Natural killer cell (primary cell): ENCODE data around the gene PLXNC1. TPM values are rescaled to one million over a fixed set of nuclear protein-coding genes. Genes with fewer than 3 reads are reported as not detected.

Experiments used
- ATAC-seq, 3 donors: fragments of 150-1000 bp in 2 of 3; fragments of 200-7000 bp in 1 of 3; cut with Tn5 transposase; 1 replicate in 1 of 3; 2 replicates in 2 of 3; pipeline ENCODE4 v1.10.0; 2021; ENCODE audit warnings: mild to moderate bottlenecking in 2 of 3, moderate library complexity in 2 of 3
- DNase-seq, 2 donors: peaks; one replicate each; pipeline versions ENCODE4 v3.0.0 to v3.0.0-alpha.2; 2013 to 2021; ENCODE audit warnings: mixed read lengths in 1 of 2
- H3K27ac ChIP-seq: one replicate; pipeline ENCODE4 v1.5.1; 2013; ENCODE audit warnings: mild to moderate bottlenecking, low read length
- H3K27me3 ChIP-seq: one replicate; pipeline ENCODE4 v1.6.1; 2013; ENCODE audit warnings: low read length; ENCODE audit not compliant: control insufficient read depth, insufficient read depth
- H3K36me3 ChIP-seq: one replicate; pipeline ENCODE4 v1.6.1; 2013; ENCODE audit warnings: low read length; ENCODE audit not compliant: control insufficient read depth, insufficient read depth
- H3K4me1 ChIP-seq: one replicate; pipeline ENCODE4 v1.6.1; 2013; ENCODE audit warnings: low read length; ENCODE audit not compliant: control insufficient read depth, insufficient read depth
- H3K4me3 ChIP-seq: one replicate; pipeline ENCODE4 v1.5.1; 2013; ENCODE audit warnings: low read length
- H3K9me3 ChIP-seq: one replicate; pipeline ENCODE4 v1.6.1; 2013; ENCODE audit warnings: low read length; ENCODE audit not compliant: control insufficient read depth, insufficient read depth
- H3K27ac Mint-ChIP-seq, 2 donors: one replicate each; pipeline ENCODE4 v1.8.0; 2022; ENCODE audit warnings: mild to moderate bottlenecking in 2 of 2, mixed read lengths in 2 of 2, moderate library complexity in 1 of 2
- H3K27me3 Mint-ChIP-seq, 2 donors: one replicate each; pipeline ENCODE4 v1.8.0; 2022; ENCODE audit warnings: low read depth in 2 of 2, mixed read lengths in 2 of 2
- H3K36me3 Mint-ChIP-seq: one replicate; pipeline ENCODE4 v1.8.0; 2022; ENCODE audit warnings: mixed read lengths
- H3K4me1 Mint-ChIP-seq, 2 donors: one replicate each; pipeline ENCODE4 v1.8.0; 2022; ENCODE audit warnings: mixed read lengths in 2 of 2
- H3K4me3 Mint-ChIP-seq: one replicate; pipeline ENCODE4 v1.8.0; 2022; ENCODE audit warnings: mild to moderate bottlenecking, moderate library complexity, mixed read lengths
- H3K9me3 Mint-ChIP-seq, 2 donors: one replicate each; pipeline ENCODE4 v1.8.0; 2022; ENCODE audit warnings: mixed read lengths in 2 of 2
- WGBS: methylation state at CpG from one replicate; pipeline ENCODE4 v1.1.7; 2013; ENCODE audit warnings: missing lambda C conversion rate; ENCODE audit not compliant: insufficient coverage; 5-methylcytosine and 5-hydroxymethylcytosine counted together
- intact Hi-C: fragments of 100-400 bp; cut with micrococcal nuclease; formaldehyde crosslinking; loops from one replicate; pipeline ENCODE4 v1.14.2; 2022
- total RNA-seq, 4 donors: library from RNA; stranded (reverse); fragments of 120-200 nt in 1 of 4; gene quantifications; one replicate each; pipeline versions ENCODE4 v1.2.3 to v1.2.4, GENCODE V29; 2013 to 2022
- TF ChIP-seq, protein P1 (sequence below): fragments of 200-600 bp; IDR thresholded peaks from one replicate; pipeline ENCODE4 v1.8.0; 2022; ENCODE audit warnings: antibody characterized with exemption

PLXNC1 gene
- total RNA-seq, 3 donors from 2014 or later (not counting 1 experiment from before 2014, with no cell fraction given) = 22.0 to 30.7 (median 26.5) TPM

GRCh38 chr12:94203181-94203546 lies 54.8 kb downstream of the PLXNC1 start:
- Mint-ChIP-seq H3K36me3 (no peaks in the 10 kb centered on the region), H3K9me3 (peaks cover 0 to 2% of the 10 kb centered on the region in 2 donors), H3K27me3 (no peaks in the 10 kb centered on the region), H3K27ac (peak overlapping the region in 1 of 2 donors; percentile 98), H3K4me1 (peaks cover 52 to 66% of the 10 kb centered on the region in 2 donors), H3K4me3 (no peak overlapping the region)
- H3K9me3 ChIP-seq = no peaks in the 10 kb centered on the region
- H3K4me3 ChIP-seq = no peak overlapping the region
- whole genome bisulfite sequencing = 54% methylated on average over 2 of the region's 2 CpGs
- TF ChIP-seq, protein P1, sequence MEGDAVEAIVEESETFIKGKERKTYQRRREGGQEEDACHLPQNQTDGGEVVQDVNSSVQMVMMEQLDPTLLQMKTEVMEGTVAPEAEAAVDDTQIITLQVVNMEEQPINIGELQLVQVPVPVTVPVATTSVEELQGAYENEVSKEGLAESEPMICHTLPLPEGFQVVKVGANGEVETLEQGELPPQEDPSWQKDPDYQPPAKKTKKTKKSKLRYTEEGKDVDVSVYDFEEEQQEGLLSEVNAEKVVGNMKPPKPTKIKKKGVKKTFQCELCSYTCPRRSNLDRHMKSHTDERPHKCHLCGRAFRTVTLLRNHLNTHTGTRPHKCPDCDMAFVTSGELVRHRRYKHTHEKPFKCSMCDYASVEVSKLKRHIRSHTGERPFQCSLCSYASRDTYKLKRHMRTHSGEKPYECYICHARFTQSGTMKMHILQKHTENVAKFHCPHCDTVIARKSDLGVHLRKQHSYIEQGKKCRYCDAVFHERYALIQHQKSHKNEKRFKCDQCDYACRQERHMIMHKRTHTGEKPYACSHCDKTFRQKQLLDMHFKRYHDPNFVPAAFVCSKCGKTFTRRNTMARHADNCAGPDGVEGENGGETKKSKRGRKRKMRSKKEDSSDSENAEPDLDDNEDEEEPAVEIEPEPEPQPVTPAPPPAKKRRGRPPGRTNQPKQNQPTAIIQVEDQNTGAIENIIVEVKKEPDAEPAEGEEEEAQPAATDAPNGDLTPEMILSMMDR = no peak
- ATAC-seq (no peak), DNase-seq (no peak)
- no peak overlapping the region for H3K27ac ChIP-seq
- no peaks in the 10 kb centered on the region for H3K36me3 ChIP-seq
- H3K27me3 ChIP-seq = no peaks in the 10 kb centered on the region
- intact Hi-C loops = loop anchor here (10.0 kb wide), 1 partner anchor 62 kb away; no protein-coding TSS in a partner anchor
- H3K4me1 ChIP-seq = peaks cover 28% of the 10 kb centered on the region

DNA sequence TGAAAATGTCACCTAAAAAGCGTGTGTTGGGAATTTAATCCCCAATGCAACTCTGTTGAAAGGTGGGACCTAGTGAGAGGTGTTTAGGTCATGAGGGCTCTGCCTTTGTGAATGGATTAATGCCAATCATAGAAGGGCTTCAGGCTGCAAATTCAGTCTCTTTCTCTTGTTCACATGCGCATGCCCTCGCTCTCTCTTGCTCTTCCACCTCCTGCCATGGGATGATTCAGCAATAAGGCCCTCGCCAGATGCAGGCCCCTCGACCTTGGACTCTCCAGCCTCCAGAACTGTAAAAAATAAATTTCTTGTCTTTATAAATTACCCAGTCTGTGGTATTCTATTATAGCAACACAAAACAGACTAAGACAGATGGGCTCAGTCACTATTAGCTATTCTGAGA lies 55.4 kb downstream of the PLXNC1 start:
- DNase-seq (no peak), ATAC-seq (no peak)
- Mint-ChIP-seq H3K4me3 (no peak overlapping the region), H3K27me3 (no peaks in the 10 kb centered on the region), H3K27ac (peak overlapping the region; percentile 92 to 98), H3K9me3 (peaks cover 0 to 2% of the 10 kb centered on the region in 2 donors), H3K4me1 (peaks cover 58 to 72% of the 10 kb centered on the region in 2 donors), H3K36me3 (no peaks in the 10 kb centered on the region)
- intact Hi-C loops = loop anchor here (10.0 kb wide), 1 partner anchor 61 kb away; no protein-coding TSS in a partner anchor
- Histone ChIP-seq H3K4me3 (no peak overlapping the region), H3K27me3 (no peaks in the 10 kb centered on the region), H3K4me1 (peaks cover 35% of the 10 kb centered on the region), H3K9me3 (no peaks in the 10 kb centered on the region), H3K36me3 (no peaks in the 10 kb centered on the region), H3K27ac (no peak overlapping the region)
- 87% methylated on average over 5 of the region's 5 CpGs for WGBS
- TF ChIP-seq, protein P1 = no peak

GRCh38 chr12:94204499-94205247 lies 56.3 kb downstream of the PLXNC1 start:
- intact Hi-C loops = loop anchor here (5.0 to 10.0 kb wide), 2 partner anchors 38 to 60 kb away; no protein-coding TSS in a partner anchor
- 38% methylated on average over 4 of the region's 4 CpGs for WGBS
- Histone ChIP-seq H3K27me3 (no peaks in the 10 kb centered on the region), H3K4me1 (peaks cover 36% of the 10 kb centered on the region), H3K36me3 (no peaks in the 10 kb centered on the region), H3K27ac (peak overlapping the region; percentile 16), H3K9me3 (no peaks in the 10 kb centered on the region), H3K4me3 (no peak overlapping the region)
- no peaks in the 10 kb centered on the region for H3K27me3 Mint-ChIP-seq
- H3K9me3 Mint-ChIP-seq = peaks cover 0 to 2% of the 10 kb centered on the region in 2 donors
- ATAC-seq (no peak), DNase-seq (no peak)
- TF ChIP-seq, protein P1 = no peak
- peak overlapping the region; percentile 92 to 98 for H3K27ac Mint-ChIP-seq
- no peaks in the 10 kb centered on the region for H3K36me3 Mint-ChIP-seq
- no peak overlapping the region for H3K4me3 Mint-ChIP-seq
- H3K4me1 Mint-ChIP-seq = peaks cover 58 to 72% of the 10 kb centered on the region in 2 donors
